T47D (cell line): ENCODE results near the gene ANKRD13B.
"Not testable (repeated sequence)": the region's sequence is repeated elsewhere in the genome, so short reads cannot be mapped to it uniquely, and the experiment has no call there.

Source experiments
- DNase-seq, 2 experiments: peaks; one replicate each; pipeline versions ENCODE4 v3.0.0 to v3.0.0-alpha.2; 2011 to 2012; ENCODE audit warnings: low read depth in 1 of 2, low spot score in 1 of 2
- JUND ChIP-seq: IDR thresholded peaks from 2 replicates; pipeline ENCODE4 v1.6.1; 2012; ENCODE audit warnings: low read depth
- in situ Hi-C: cut with HindIII; loops from 2 replicates; pipeline ENCODE4 v1.10.0; 2016; ENCODE audit warnings: low sequenced_read_pairs, low pct_unique_long_range_greater_than_20kb

The ANKRD13B gene

DNA sequence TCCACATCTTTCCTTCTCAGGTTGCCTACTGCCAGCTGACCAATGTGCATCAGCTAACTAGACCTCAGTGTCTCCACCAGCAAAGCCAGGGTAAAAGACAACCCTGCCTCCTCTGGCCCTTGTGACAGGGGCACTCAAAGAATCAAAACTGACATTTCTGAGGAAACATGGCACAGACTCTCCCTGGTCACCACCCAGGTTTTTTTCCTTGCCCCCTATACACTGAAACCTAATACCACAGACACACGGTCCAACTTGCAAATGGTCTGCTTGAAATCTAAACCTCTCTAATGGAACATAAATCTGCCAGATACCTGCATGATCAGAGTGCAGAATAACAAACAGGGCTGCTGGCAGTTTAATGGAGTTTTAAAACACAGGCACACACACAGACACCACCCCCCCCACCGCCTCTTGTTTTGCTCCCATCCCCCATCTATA lies 49.3 kb downstream of the ANKRD13B start:
- in situ Hi-C loops, result no loop called here
- DNase-seq, result no peak
- no peak for TF ChIP-seq JUND

DNA sequence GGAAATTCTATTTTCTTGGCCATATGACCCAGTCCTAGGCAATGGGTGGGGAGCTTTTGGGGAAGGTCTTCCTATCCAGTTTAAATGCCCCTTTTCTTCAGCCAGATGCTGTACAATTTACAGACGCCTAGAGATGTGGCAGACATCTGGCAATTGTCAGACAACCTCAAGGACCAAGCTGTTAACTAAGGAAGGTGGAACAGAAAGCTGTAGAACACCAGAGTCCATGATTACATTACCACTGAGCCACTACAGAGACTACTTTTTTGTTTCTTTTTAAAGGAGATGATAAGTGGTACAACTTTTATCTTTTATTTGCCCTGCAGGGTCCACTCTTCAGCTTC lies 50.9 kb downstream of the ANKRD13B start:
- in situ Hi-C loops, result no loop called here
- DNase-seq, result no peak
- TF ChIP-seq JUND, result no peak

DNA sequence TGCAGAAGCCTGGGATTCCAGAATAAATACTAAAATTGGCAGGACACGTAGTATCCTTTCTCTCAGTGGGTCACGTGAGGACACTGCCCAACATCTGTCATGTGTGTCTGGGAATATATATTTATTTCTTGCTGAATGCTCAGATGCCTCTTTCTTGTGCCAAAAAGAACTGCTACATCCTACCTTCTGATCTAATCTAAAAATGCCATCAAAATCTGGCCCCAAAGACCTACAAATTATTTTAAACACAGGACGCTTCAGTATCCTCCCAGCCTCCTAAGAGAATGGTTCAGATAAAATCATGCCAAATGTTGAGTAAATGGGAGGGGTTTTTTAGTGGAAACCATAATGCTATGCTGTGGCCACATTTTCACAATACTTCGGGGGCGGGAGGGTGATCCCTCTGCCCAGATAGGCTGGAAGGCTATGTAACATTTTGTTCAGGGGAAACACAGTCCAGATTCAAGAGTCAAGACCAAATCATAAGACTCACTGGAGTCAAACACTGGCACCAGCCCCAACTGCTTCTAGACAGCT lies 52.7 kb downstream of the ANKRD13B start:
- in situ Hi-C loops, result no loop called here
- TF ChIP-seq JUND, result no peak
- no peak for DNase-seq

DNA sequence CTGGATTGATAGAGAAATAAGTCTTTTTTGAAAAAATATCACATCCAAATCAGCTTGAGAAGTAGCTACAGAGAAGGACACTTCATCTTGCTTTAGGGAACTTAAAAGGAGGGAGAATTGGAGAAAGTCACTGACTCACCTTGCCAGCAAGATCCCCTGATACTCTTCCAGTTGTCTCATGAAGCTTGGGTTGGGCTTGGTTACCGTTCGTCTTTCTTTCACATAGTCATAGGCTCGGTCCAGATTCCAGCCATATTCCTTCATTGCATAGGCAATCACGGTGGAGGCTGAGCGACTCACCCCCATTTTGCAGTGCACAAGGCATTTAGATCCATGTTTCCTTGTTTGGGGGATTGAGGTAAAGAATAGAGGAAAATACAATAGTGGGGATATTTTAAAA lies 55.1 kb downstream of the ANKRD13B start:
- DNase-seq, result no peak
- in situ Hi-C loops, result no loop called here
- TF ChIP-seq JUND, result no peak

DNA sequence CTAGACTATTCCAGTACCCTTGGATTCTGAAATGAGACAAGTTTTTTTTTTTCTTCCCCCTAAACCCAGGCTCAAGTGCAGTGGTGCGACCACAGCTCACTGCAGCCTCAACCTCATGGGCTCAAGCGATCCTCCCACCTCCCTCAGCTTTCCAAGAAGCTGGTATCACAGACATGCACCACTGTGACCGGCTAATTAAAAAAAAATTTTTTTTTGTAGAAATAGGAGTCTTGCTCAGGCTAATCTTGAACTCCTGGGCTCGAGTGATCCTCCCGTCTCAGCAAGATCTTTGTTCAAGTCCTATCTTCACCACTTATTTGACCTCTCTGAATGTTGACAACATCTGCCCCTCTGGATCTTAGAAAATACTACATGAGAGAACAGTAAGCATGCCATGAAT lies 56.4 kb downstream of the ANKRD13B start:
- TF ChIP-seq JUND, result no peak
- DNase-seq, result no peak
- in situ Hi-C loops, result no loop called here

DNA sequence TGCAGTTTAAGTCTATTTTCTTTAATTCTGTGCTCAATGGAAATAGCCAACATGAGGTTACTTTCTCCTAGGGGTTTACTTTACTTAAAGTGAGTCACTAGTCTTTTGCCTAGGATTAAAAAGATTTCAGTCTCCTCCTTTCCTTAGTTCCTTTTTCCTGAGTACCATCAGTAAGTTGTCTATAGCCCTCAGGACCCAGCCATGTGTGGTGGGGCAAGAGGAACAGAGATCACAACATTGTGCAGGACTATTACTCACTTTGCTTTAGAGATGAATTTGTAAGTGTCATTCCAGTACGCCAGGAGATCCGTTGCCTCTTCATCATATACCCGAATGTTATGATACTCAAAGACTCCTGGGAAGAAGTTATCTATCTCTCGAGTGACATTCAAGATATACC lies 57.5 kb downstream of the ANKRD13B start:
- no peak for DNase-seq
- in situ Hi-C loops, result no loop called here
- TF ChIP-seq JUND, result no peak

DNA sequence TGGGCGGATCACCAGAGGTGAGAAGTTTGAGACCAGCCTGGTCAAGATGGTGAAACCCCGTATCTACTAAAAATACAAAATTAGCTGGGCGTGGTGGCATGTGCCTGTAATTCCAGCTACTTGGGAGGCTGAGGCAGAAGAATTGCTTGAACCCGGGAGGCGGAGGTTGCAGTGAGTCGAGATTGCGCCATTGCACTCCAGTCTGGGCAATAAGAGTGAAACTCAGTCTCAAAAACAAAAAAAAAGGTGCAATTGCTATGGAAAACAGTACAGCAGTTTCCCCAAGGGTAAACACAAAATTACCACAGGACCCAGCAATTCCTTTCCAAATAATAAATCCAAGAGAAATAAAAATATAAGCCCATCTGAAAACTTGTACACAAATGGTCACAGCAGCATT lies 59.0 kb downstream of the ANKRD13B start:
- DNase-seq, in situ Hi-C loops: not testable (repeated sequence)

DNA sequence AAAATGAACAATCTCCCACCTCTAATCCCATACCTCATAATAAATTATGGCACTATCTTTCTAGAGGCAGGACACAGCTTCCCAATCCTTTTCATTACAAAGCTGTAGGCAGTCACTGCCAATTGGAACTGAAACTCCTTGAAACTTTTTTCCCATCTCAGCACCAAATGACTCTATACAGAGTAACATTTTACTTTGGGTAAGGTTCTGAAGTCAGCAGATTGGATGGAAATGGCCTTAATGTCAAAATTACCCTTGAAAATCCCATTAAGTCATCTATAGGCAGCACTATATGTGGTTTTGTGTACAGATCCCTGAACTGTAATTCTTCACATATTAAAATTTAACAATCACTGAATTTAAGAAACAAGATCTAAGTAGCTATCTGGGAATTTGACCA lies 60.0 kb downstream of the ANKRD13B start:
- in situ Hi-C loops, result no loop called here
- no peak for DNase-seq
- TF ChIP-seq JUND, result no peak

DNA sequence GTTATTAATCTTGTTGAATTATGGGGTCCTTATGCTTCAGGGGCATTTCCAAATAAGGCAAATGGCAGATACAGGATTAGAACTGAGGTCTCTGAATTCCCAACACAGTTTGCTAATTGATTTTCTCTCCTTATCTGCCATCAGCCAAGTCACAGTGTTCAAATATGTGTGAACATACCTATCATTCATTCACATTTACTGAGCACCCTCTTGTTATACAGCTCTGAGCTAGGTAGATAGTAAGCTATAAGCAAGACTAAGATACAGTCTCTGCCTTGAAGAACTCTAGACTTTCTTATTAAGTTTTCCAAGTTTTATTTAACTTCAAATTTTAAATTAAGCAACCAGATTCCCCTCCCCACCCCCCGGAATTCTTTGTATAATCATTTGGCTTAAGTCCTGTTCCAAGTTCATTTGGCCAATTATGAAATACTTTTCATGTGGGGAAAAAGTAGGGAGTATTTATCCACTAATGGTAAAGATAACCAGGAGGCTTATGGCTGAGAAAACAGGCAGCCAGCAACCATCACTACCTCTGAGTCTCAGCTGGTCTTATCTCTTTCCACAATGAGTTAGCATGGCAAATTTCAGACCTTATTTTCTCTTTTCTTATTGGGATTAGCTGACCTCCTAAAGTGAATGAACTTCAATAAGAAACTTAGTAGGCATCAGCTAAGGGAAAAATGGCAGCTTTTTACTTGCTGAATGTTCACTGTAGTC lies 61.2 kb downstream of the ANKRD13B start:
- in situ Hi-C loops, result no loop called here
- no peak for TF ChIP-seq JUND
- DNase-seq, result peak in 1 of 2 experiments; percentile 25

DNA sequence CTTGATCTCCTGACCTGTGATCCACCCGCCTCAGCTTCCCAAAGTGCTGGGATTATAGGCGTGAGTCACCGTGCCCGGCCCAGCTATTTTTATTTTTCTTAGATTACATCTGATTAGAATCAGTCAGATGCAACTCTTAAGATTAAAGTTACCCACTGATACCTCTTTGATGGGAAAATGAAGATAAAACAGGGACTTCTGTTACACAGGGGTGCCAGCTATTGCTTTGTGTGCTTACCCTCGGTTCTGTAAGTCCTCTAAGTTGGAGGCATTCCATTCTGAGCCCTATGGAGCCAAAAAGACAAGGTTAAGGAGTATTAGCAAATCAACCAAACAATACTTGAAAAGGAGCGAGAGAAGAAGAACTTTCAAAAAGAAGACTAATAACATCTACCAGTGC lies 62.4 kb downstream of the ANKRD13B start:
- in situ Hi-C loops, result no loop called here
- no peak for DNase-seq
- no peak for TF ChIP-seq JUND

DNA sequence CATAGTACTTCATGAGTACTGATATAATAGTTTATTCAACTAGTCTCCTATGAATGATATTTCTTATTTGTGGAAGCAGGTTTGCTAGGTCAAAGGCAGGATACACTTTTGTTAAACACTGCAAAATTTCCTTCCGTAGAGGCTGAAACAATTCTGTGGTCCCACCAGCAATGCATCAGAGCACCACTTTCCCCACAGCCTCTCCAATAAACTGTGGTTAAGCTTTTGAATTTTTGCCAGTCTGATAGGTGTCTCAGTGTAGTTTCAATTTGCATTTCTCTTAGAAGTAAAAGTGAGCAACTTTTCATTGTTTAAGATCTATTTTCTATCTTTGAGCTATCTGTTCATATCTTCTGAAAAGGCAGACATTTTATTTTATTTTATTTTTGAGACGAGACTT lies 66.2 kb downstream of the ANKRD13B start:
- in situ Hi-C loops, result no loop called here
- TF ChIP-seq JUND, result no peak
- no peak for DNase-seq

DNA sequence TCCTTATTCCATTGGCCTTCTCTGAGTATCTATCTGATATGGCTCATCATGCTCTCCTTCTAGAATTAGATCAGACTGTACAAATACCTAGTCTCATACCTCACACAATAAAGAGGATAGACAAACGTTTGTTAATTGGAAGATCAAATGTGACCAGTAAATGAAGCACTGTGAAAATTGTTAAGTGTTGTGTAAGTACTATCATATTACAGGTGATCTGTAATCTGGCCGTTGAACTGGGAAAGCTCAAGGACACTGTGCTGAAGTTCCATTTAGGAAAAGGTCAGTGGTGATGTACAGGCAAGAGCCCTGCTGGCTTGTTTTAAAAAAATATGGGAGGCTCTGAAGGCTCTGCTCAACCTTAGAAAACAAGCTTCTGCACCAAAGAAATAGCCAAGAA lies 68.3 kb downstream of the ANKRD13B start:
- in situ Hi-C loops, result no loop called here
- no peak for DNase-seq
- TF ChIP-seq JUND, result no peak

DNA sequence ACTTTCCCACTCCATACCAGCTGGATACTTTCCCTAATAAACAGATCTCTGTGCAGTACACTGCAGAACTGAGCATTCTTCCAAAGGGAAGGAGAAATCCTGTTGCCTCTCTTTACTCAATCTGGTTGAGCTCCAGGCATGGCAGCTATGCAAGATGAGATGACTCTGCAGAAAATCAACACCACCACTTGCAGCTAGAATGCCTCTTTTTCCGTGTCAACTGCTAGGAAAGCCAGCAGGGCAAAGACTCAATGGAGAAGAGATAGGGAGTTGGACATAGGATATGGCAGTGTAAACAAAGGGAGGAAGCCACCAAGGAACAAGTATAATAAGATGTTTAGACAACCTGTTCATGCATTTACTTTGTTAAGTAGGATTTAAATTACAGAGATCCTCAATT lies 70.2 kb downstream of the ANKRD13B start:
- peak in 1 of 2 experiments; percentile 12 for DNase-seq
- in situ Hi-C loops, result no loop called here
- TF ChIP-seq JUND, result no peak
